Psoas muscle (tissue), 8 donors: ENCODE results near the gene MORN1. TPM values are rescaled to one million over a fixed set of nuclear protein-coding genes. Genes with fewer than 3 reads are reported as not detected.

Experiments used
- ATAC-seq, 4 donors: fragments of 200-7000 bp; cut with Tn5 transposase; one replicate each; pipeline ENCODE4 v1.9.1; 2020; ENCODE audit warnings: moderate library complexity in 3 of 4, mild to moderate bottlenecking in 2 of 4
- DNase-seq, 2 donors: peaks; one replicate each; pipeline ENCODE4 v3.0.0-alpha.2; 2020
- H3K27ac ChIP-seq: fragments of 200-600 bp; one replicate; pipeline ENCODE4 v1.8.0; 2022
- H3K27me3 ChIP-seq, 3 donors: fragments of 200-600 bp in 1 of 3; one replicate each; pipeline versions ENCODE4 v1.6.1 to v1.8.0; 2013 to 2022; ENCODE audit warnings: low read length in 2 of 3, mild to moderate bottlenecking in 2 of 3, moderate library complexity in 1 of 3; ENCODE audit not compliant: insufficient read depth in 3 of 3
- H3K36me3 ChIP-seq, 2 donors: fragments of 200-600 bp in 1 of 2; one replicate each; pipeline versions ENCODE4 v1.6.1 to v1.8.0; 2013 to 2022; ENCODE audit warnings: low read depth in 1 of 2, mild to moderate bottlenecking in 1 of 2, moderate library complexity in 1 of 2; ENCODE audit not compliant: insufficient read depth in 1 of 2
- H3K4me1 ChIP-seq: fragments of 200-600 bp; one replicate; pipeline ENCODE4 v1.8.0; 2022
- H3K4me3 ChIP-seq: fragments of 200-600 bp; one replicate; pipeline ENCODE4 v1.8.0; 2022; ENCODE audit warnings: mild to moderate bottlenecking
- H3K9me3 ChIP-seq: fragments of 200-600 bp; one replicate; pipeline ENCODE4 v1.8.0; 2022
- CTCF ChIP-seq: fragments of 200-600 bp; IDR thresholded peaks from one replicate; pipeline ENCODE4 v1.8.0; 2022; ENCODE audit warnings: antibody characterized with exemption
- WGBS, 3 donors: extraction: QIAGEN DNeasy Blood & Tissue Kit; methylation state at CpG; one replicate each; pipeline versions ENCODE4 v1.1.6 to v1.1.7; 2013; 5-methylcytosine and 5-hydroxymethylcytosine counted together
- intact Hi-C, 2 donors: fragments of 100-400 bp; cut with DNase I; formaldehyde crosslinking; loops; one replicate each; pipeline versions ENCODE4 v1.11.0 to v1.14.2; 2022
- polyA plus RNA-seq, 3 donors: library from polyadenylated mRNA; stranded (reverse); fragments of 200-250 nt; gene quantifications; one replicate each; pipeline ENCODE4 v1.2.3, GENCODE V29; 2013
- total RNA-seq, 4 donors: library from RNA; stranded (reverse); fragmentation: NEBNext Ultra II Directional in 2 of 4; extraction: Animal tissue kit (Norgen Biotek cat#: 25700) in 2 of 4; gene quantifications; one replicate each; pipeline versions ENCODE4 v1.2.1 to v1.2.4, GENCODE V29; 2021 to 2023
- donor health status: healthy with polysubstance abuse.
- donor health status: DM: no; HTN: no; CAD: no; lungs with moderate emphysema.
- donor health status: Bipolar disorder and iron deficiency.
- donor health status: healthy.
- donor health status: DM: yes; HTN: yes; CAD: no.
- donor health status: DM: no; HTN: no; CAD: no.
- donor health status: DM: no; HTN: no; CAD: no.
- donor health status: DM: yes; HTN: yes; CAD: no.

MORN1 gene
- total and polyA plus RNA-seq, 7 donors, result 1.2 to 7.3 (median 4.2) TPM

- intact Hi-C loops, result loop anchor here (2.0 to 5.0 kb wide), 2 partner anchors 53 to 181 kb away; no protein-coding TSS in a partner anchor
- no peak overlapping the region for H3K27ac ChIP-seq
- H3K36me3 ChIP-seq, result no peaks in the 10 kb centered on the region
- H3K9me3 ChIP-seq, result no peaks in the 10 kb centered on the region
- no peak for TF ChIP-seq CTCF
- WGBS, 3 donors, result 80 to 89% (median 87%) methylated on average over 23 of the region's 23 CpGs
- H3K4me1 ChIP-seq, result no peaks in the 10 kb centered on the region
- no peak overlapping the region for H3K4me3 ChIP-seq
- ATAC-seq (no peak), DNase-seq (peak in 1 of 2 donors; percentile 35)
- no peaks in the 10 kb centered on the region for H3K27me3 ChIP-seq
Observed at GRCh38 chr1:2379733-2380404, 11.5 kb downstream of the MORN1 start.

GRCh38 chr1:2378956-2379732, 12.2 kb downstream of the MORN1 start:
- intact Hi-C loops, result loop anchor here in 1 of 2 donors (5.0 kb wide), 1 partner anchor 52 kb away; no protein-coding TSS in a partner anchor
- Histone ChIP-seq H3K27ac (no peak overlapping the region), H3K4me1 (no peaks in the 10 kb centered on the region), H3K9me3 (no peaks in the 10 kb centered on the region), H3K4me3 (no peak overlapping the region), H3K36me3 (no peaks in the 10 kb centered on the region), H3K27me3 (no peaks in the 10 kb centered on the region)
- no peak for TF ChIP-seq CTCF
- ATAC-seq (no peak), DNase-seq (peak in 1 of 2 donors; percentile 48)
- 66 to 75% (median 70%) methylated on average over 18 of the region's 18 CpGs for WGBS, 3 donors

GRCh38 chr1:2378441-2378851, 12.9 kb downstream of the MORN1 start:
- ATAC-seq (no peak), DNase-seq (peak in 1 of 2 donors; percentile 48)
- H3K9me3 ChIP-seq, result no peaks in the 10 kb centered on the region
- H3K4me3 ChIP-seq, result no peak overlapping the region
- TF ChIP-seq CTCF, result no peak
- no peaks in the 10 kb centered on the region for H3K36me3 ChIP-seq
- H3K27ac ChIP-seq, result no peak overlapping the region
- intact Hi-C loops, result loop anchor here in 1 of 2 donors (5.0 kb wide), 1 partner anchor 51 kb away; no protein-coding TSS in a partner anchor
- no peaks in the 10 kb centered on the region for H3K27me3 ChIP-seq
- WGBS, 3 donors, result 36 to 50% (median 46%) methylated on average over 24 of the region's 24 CpGs
- no peaks in the 10 kb centered on the region for H3K4me1 ChIP-seq

- no peak overlapping the region for H3K27ac ChIP-seq
- H3K27me3 ChIP-seq, result no peaks in the 10 kb centered on the region
- no peaks in the 10 kb centered on the region for H3K9me3 ChIP-seq
- DNase-seq (peak in 1 of 2 donors; percentile 32), ATAC-seq (no peak)
- WGBS, 3 donors, result 78 to 86% (median 83%) methylated on average over 16 of the region's 16 CpGs
- no peak for TF ChIP-seq CTCF
- H3K36me3 ChIP-seq, result no peaks in the 10 kb centered on the region
- H3K4me1 ChIP-seq, result no peaks in the 10 kb centered on the region
- no peak overlapping the region for H3K4me3 ChIP-seq
- intact Hi-C loops, result loop anchor here in 1 of 2 donors (5.0 kb wide), 1 partner anchor 51 kb away; no protein-coding TSS in a partner anchor
Observed at GRCh38 chr1:2377751-2378440, 13.5 kb downstream of the MORN1 start.
